HepG2 (cell line): ENCODE results near the gene CD151. TPM values are rescaled to one million over a fixed set of nuclear protein-coding genes. Genes with fewer than 3 reads are reported as not detected.

Experiments used
- ARNT ChIP-seq: fragments of 450-650 bp; IDR thresholded peaks from 2 replicates; pipeline ENCODE4 v1.6.1; 2017
- CBX5 ChIP-seq: sonication (generic); formaldehyde crosslinking; IDR thresholded peaks from 2 replicates; pipeline ENCODE4 v1.4.0; 2020; ENCODE audit warnings: missing genetic modification reagents, borderline replicate concordance
- CHCHD3 ChIP-seq: sonication (generic); formaldehyde crosslinking; IDR thresholded peaks from 2 replicates; pipeline ENCODE4 v1.8.0; 2022; ENCODE audit warnings: mild to moderate bottlenecking, missing genetic modification reagents, moderate library complexity
- FLYWCH1 ChIP-seq: sonication (generic); formaldehyde crosslinking; IDR thresholded peaks from 2 replicates; pipeline ENCODE4 v1.8.1; 2023; ENCODE audit warnings: mild to moderate bottlenecking, missing genetic modification reagents
- KDM5B ChIP-seq: sonication (generic); formaldehyde crosslinking; IDR thresholded peaks from 2 replicates; pipeline ENCODE4 v1.4.0; 2020; ENCODE audit warnings: missing genetic modification reagents, mild to moderate bottlenecking, borderline replicate concordance
- MAFF ChIP-seq: IDR thresholded peaks from 2 replicates; pipeline ENCODE4 v1.6.1; 2011; ENCODE audit warnings: low read depth, low read length, improper control_type of control experiment
- MAFK ChIP-seq, 2 experiments: IDR thresholded peaks in 1 of 2; conservative IDR thresholded peaks in 1 of 2; 2 replicates each; pipeline ENCODE4 v1.6.1; 2011; ENCODE audit warnings: improper control_type of control experiment in 2 of 2, low read length in 2 of 2
- NFE2 ChIP-seq: sonication (generic); formaldehyde crosslinking; IDR thresholded peaks from 2 replicates; pipeline ENCODE4 v1.4.0; 2020; ENCODE audit warnings: missing genetic modification reagents
- REL ChIP-seq: sonication (generic); formaldehyde crosslinking; conservative IDR thresholded peaks from 2 replicates; pipeline ENCODE4 v1.8.0; 2022; ENCODE audit warnings: mild to moderate bottlenecking, missing genetic modification reagents, moderate library complexity
- TOE1 ChIP-seq: sonication (generic); formaldehyde crosslinking; IDR thresholded peaks from 2 replicates; pipeline ENCODE4 v1.4.0; 2020; ENCODE audit warnings: mild to moderate bottlenecking, missing genetic modification reagents
- ZEB1 ChIP-seq: IDR thresholded peaks from 2 replicates; pipeline ENCODE4 v1.6.1; 2012; ENCODE audit warnings: mild to moderate bottlenecking, low read depth, inconsistent platforms; ENCODE audit not compliant: insufficient replicate concordance
- ZFAT ChIP-seq: sonication (generic); formaldehyde crosslinking; conservative IDR thresholded peaks from 2 replicates; pipeline ENCODE4 v1.8.1; 2023; ENCODE audit warnings: missing genetic modification reagents, inconsistent platforms
- ZFP36L2 ChIP-seq: sonication (generic); formaldehyde crosslinking; IDR thresholded peaks from 2 replicates; pipeline ENCODE4 v1.4.0; 2020; ENCODE audit warnings: missing genetic modification reagents
- ZKSCAN8 ChIP-seq: IDR thresholded peaks from 2 replicates; pipeline ENCODE4 v1.6.1; 2016; ENCODE audit warnings: borderline replicate concordance, missing genetic modification reagents, missing compliant biosample characterization
- ZMYM2 ChIP-seq: sonication (generic); formaldehyde crosslinking; IDR thresholded peaks from 2 replicates; pipeline ENCODE4 v1.8.0; 2022; ENCODE audit warnings: mild to moderate bottlenecking, missing genetic modification reagents
- ZNF121 ChIP-seq: sonication (generic); formaldehyde crosslinking; IDR thresholded peaks from 2 replicates; pipeline ENCODE4 v1.5.0; 2020; ENCODE audit warnings: mild to moderate bottlenecking, missing genetic modification reagents
- ZNF160 ChIP-seq: sonication (generic); formaldehyde crosslinking; IDR thresholded peaks from 2 replicates; pipeline ENCODE4 v1.8.0; 2022; ENCODE audit warnings: mild to moderate bottlenecking, inconsistent platforms, missing genetic modification reagents
- ZNF282 ChIP-seq: fragments of 450-650 bp; IDR thresholded peaks from 2 replicates; pipeline ENCODE4 v1.6.1; 2018; ENCODE audit not compliant: partially characterized antibody
- ZNF776 ChIP-seq: sonication (generic); formaldehyde crosslinking; IDR thresholded peaks from 2 replicates; pipeline ENCODE4 v1.4.0; 2020; ENCODE audit warnings: mild to moderate bottlenecking, missing genetic modification reagents
- ZSCAN29 ChIP-seq: sonication (generic); formaldehyde crosslinking; conservative IDR thresholded peaks from 2 replicates; pipeline ENCODE4 v1.4.0; 2020; ENCODE audit warnings: mild to moderate bottlenecking, missing genetic modification reagents
- polyA plus RNA-seq, 8 experiments: library from polyadenylated mRNA; depleted of rRNA in 3 of 8; stranded (reverse) in 7 of 8; unstranded in 1 of 8; fragments of >200 nt; fragmentation: Illumina TruSeq in 4 of 8; extraction: Trizol in 4 of 8; gene quantifications; 2 replicates each; pipeline versions ENCODE4 v1.2.1 to v1.2.3, GENCODE V29; 2011 to 2016; ENCODE audit warnings: low read depth in 4 of 8, missing spikeins in 1 of 8, mixed read lengths in 1 of 8; ENCODE audit not compliant: insufficient read depth in 1 of 8
- total RNA-seq, 5 experiments: library from RNA; depleted of rRNA; stranded (reverse); fragments of >200 nt; fragmentation: Illumina TruSeq; extraction: Trizol; gene quantifications; 2 replicates each; pipeline ENCODE4 v1.2.3, GENCODE V29; 2016; ENCODE audit warnings: low read depth in 1 of 5
- TF ChIP-seq, protein P1 (sequence below): sonication (generic); formaldehyde crosslinking; IDR thresholded peaks from 2 replicates; pipeline ENCODE4 v1.5.1; 2020; ENCODE audit warnings: mild to moderate bottlenecking, missing genetic modification reagents
- TF ChIP-seq, protein P2 (sequence below): sonication (generic); formaldehyde crosslinking; conservative IDR thresholded peaks from 2 replicates; pipeline ENCODE4 v1.4.0; 2020; ENCODE audit warnings: missing genetic modification reagents
- TF ChIP-seq, protein P3 (sequence below): sonication (generic); formaldehyde crosslinking; IDR thresholded peaks from 2 replicates; pipeline ENCODE4 v1.4.0; 2020; ENCODE audit warnings: missing genetic modification reagents

Gene CD151
- total and polyA plus RNA-seq, 2 of the 13 experiments (the other 11 are each of a cell fraction or from before 2014, with no cell fraction given) = 125 to 197 TPM

- TF ChIP-seq FLYWCH1 = no peak
- peak; percentile 67; the same call in 1 of the 2 replicates for TF ChIP-seq REL (CRISPR knock-in tag)
- TF ChIP-seq, protein P1, sequence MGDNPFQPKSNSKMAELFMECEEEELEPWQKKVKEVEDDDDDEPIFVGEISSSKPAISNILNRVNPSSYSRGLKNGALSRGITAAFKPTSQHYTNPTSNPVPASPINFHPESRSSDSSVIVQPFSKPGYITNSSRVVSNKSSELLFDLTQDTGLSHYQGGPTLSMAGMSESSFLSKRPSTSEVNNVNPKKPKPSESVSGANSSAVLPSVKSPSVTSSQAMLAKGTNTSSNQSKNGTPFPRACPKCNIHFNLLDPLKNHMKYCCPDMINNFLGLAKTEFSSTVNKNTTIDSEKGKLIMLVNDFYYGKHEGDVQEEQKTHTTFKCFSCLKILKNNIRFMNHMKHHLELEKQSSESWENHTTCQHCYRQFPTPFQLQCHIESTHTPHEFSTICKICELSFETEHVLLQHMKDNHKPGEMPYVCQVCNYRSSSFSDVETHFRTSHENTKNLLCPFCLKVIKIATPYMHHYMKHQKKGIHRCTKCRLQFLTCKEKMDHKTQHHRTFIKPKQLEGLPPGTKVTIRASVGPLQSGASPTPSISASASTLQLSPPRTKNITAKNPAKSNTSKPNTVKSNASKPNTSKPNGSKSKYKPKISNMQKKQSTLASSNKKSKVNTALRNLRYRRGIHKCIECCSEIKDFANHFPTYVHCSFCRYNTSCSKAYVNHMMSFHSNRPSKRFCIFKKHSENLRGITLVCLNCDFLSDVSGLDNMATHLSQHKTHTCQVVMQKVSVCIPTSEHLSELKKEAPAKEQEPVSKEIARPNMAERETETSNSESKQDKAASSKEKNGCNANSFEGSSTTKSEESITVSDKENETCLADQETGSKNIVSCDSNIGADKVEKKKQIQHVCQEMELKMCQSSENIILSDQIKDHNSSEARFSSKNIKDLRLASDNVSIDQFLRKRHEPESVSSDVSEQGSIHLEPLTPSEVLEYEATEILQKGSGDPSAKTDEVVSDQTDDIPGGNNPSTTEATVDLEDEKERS = no peak
- TF ChIP-seq MAFK (conservative IDR thresholded peaks at IDR 0.05 in 1 of 2, IDR thresholded peaks at IDR 0.05 in 1 of 2; ENCODE audit: low read length in 2 of 2) = no peak
- no peak for TF ChIP-seq CHCHD3 (CRISPR knock-in tag)
- TF ChIP-seq ZFAT (CRISPR knock-in tag) = no peak
- TF ChIP-seq NFE2 (CRISPR knock-in tag) = no peak
- TF ChIP-seq ZKSCAN8 (CRISPR knock-in tag) = no peak; the same call in 1 of the 2 replicates
- TF ChIP-seq KDM5B = peak; percentile 65; the same call in 1 of the 2 replicates
- no peak for TF ChIP-seq ZNF776 (CRISPR knock-in tag)
- no peak for TF ChIP-seq TOE1 (CRISPR knock-in tag)
- TF ChIP-seq, protein P2, sequence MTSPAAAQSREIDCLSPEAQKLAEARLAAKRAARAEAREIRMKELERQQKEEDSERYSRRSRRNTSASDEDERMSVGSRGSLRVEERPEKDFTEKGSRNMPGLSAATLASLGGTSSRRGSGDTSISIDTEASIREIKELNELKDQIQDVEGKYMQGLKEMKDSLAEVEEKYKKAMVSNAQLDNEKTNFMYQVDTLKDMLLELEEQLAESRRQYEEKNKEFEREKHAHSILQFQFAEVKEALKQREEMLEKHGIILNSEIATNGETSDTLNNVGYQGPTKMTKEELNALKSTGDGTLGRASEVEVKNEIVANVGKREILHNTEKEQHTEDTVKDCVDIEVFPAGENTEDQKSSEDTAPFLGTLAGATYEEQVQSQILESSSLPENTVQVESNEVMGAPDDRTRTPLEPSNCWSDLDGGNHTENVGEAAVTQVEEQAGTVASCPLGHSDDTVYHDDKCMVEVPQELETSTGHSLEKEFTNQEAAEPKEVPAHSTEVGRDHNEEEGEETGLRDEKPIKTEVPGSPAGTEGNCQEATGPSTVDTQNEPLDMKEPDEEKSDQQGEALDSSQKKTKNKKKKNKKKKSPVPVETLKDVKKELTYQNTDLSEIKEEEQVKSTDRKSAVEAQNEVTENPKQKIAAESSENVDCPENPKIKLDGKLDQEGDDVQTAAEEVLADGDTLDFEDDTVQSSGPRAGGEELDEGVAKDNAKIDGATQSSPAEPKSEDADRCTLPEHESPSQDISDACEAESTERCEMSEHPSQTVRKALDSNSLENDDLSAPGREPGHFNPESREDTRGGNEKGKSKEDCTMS (CRISPR knock-in tag) = no peak
- TF ChIP-seq ZMYM2 = no peak
- no peak for TF ChIP-seq ZFP36L2
- TF ChIP-seq ZEB1 = no peak
- no peak for TF ChIP-seq CBX5
- no peak for TF ChIP-seq ZSCAN29 (CRISPR knock-in tag)
- no peak for TF ChIP-seq MAFF
- TF ChIP-seq, protein P3, sequence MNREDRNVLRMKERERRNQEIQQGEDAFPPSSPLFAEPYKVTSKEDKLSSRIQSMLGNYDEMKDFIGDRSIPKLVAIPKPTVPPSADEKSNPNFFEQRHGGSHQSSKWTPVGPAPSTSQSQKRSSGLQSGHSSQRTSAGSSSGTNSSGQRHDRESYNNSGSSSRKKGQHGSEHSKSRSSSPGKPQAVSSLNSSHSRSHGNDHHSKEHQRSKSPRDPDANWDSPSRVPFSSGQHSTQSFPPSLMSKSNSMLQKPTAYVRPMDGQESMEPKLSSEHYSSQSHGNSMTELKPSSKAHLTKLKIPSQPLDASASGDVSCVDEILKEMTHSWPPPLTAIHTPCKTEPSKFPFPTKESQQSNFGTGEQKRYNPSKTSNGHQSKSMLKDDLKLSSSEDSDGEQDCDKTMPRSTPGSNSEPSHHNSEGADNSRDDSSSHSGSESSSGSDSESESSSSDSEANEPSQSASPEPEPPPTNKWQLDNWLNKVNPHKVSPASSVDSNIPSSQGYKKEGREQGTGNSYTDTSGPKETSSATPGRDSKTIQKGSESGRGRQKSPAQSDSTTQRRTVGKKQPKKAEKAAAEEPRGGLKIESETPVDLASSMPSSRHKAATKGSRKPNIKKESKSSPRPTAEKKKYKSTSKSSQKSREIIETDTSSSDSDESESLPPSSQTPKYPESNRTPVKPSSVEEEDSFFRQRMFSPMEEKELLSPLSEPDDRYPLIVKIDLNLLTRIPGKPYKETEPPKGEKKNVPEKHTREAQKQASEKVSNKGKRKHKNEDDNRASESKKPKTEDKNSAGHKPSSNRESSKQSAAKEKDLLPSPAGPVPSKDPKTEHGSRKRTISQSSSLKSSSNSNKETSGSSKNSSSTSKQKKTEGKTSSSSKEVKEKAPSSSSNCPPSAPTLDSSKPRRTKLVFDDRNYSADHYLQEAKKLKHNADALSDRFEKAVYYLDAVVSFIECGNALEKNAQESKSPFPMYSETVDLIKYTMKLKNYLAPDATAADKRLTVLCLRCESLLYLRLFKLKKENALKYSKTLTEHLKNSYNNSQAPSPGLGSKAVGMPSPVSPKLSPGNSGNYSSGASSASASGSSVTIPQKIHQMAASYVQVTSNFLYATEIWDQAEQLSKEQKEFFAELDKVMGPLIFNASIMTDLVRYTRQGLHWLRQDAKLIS (CRISPR knock-in tag) = no peak
- 0 out of 2 replicates have a peak, but pooled peaks have one; percentile 27 for TF ChIP-seq ZNF121 (CRISPR knock-in tag)
- no peak for TF ChIP-seq ARNT
- 0 out of 2 replicates have a peak, but pooled peaks have one; percentile 4 for TF ChIP-seq ZNF160 (CRISPR knock-in tag)
- no peak for TF ChIP-seq ZNF282
Measured at GRCh38 chr11:842370-843002, 9.7 kb downstream of the CD151 start, which contains the start of the genes POLR2L and TSPAN4 (continued).
